H1 (cell line): ENCODE results near the gene TSGA10IP. TPM values are rescaled to one million over a fixed set of nuclear protein-coding genes. Genes with fewer than 3 reads are reported as not detected.

Source experiments
- CTCF ChIA-PET: fragments of 300-600 bp; sonication (Branson Sonifier 250); formaldehyde crosslinking; loops from one replicate; lab custom pipeline; 2021; ENCODE audit not compliant: partially characterized antibody; lab: Charles Lee
- POLR2A ChIA-PET: fragments of 300-600 bp; sonication (Branson Sonifier 250); formaldehyde crosslinking; loops from one replicate; lab custom pipeline; 2021; ENCODE audit warnings: inconsistent platforms; ENCODE audit not compliant: partially characterized antibody; lab: Charles Lee
- DNase-seq, 2 experiments: peaks; one replicate each; pipeline versions ENCODE4 v3.0.0 to v3.0.0-alpha.2; 2010 to 2022; ENCODE audit warnings: low spot score in 2 of 2, low read depth in 1 of 2, mixed read lengths in 1 of 2
- FAIRE-seq: peaks from 2 replicates; lab custom pipeline; 2011; peaks lifted over from hg19 to GRCh38; lab: Jason Lieb, UNC
- H2AFZ ChIP-seq: 2 replicates; pipeline ENCODE4 v1.8.1; 2012; ENCODE audit warnings: low read length, inconsistent platforms
- H2AK5ac ChIP-seq: 2 replicates; pipeline ENCODE4 v1.6.1; 2013; ENCODE audit warnings: low read depth, low read length
- H2BK120ac ChIP-seq: replicated peaks from 2 replicates; pipeline ENCODE3; 2013; ENCODE audit warnings: low read depth, low read length, inconsistent platforms
- H2BK12ac ChIP-seq: 2 replicates; pipeline ENCODE4 v1.6.1; 2013; ENCODE audit warnings: low read depth, low read length
- H2BK15ac ChIP-seq: 2 replicates; pipeline ENCODE4 v1.6.1; 2013; ENCODE audit warnings: low read length
- H2BK20ac ChIP-seq: 2 replicates; pipeline ENCODE4 v1.6.1; 2013; ENCODE audit warnings: low read length
- H2BK5ac ChIP-seq: 2 replicates; pipeline ENCODE4 v1.6.1; 2013; ENCODE audit warnings: low read depth, low read length
- H3K14ac ChIP-seq: 2 replicates; pipeline ENCODE4 v1.6.1; 2013; ENCODE audit warnings: inconsistent platforms; ENCODE audit not compliant: insufficient read length
- H3K18ac ChIP-seq: 2 replicates; pipeline ENCODE4 v1.6.1; 2013; ENCODE audit warnings: low read length; ENCODE audit errors: extremely low read depth
- H3K23ac ChIP-seq: 2 replicates; pipeline ENCODE4 v1.6.1; 2013; ENCODE audit warnings: inconsistent platforms; ENCODE audit not compliant: insufficient read length
- H3K23me2 ChIP-seq: 2 replicates; pipeline ENCODE4 v1.6.1; 2013; ENCODE audit warnings: low read depth, low read length
- H3K27ac ChIP-seq: 2 replicates; pipeline ENCODE4 v1.6.1; 2011; ENCODE audit warnings: low read depth, low read length, inconsistent platforms
- H3K27me3 ChIP-seq, 4 experiments: replicated peaks in 1 of 4; 1 replicate in 1 of 4; 2 replicates in 3 of 4; pipeline versions ENCODE4 v1.6.1 to v1.8.1; 2011 to 2013; ENCODE audit warnings: low read length in 3 of 4, mild to moderate bottlenecking in 3 of 4, inconsistent platforms in 2 of 4, mixed read lengths in 2 of 4, moderate library complexity in 1 of 4; ENCODE audit not compliant: control insufficient read depth in 3 of 4, insufficient read depth in 3 of 4; ENCODE audit errors: extremely low read depth in 1 of 4
- H3K36me3 ChIP-seq, 4 experiments: 2 replicates each; pipeline versions ENCODE4 v1.6.1 to v1.8.1; 2011 to 2013; ENCODE audit warnings: mild to moderate bottlenecking in 4 of 4, low read length in 3 of 4, moderate library complexity in 2 of 4, control low read depth in 1 of 4, inconsistent platforms in 1 of 4; ENCODE audit not compliant: insufficient read depth in 4 of 4, control insufficient read depth in 2 of 4
- H3K4ac ChIP-seq: replicated peaks from 2 replicates; pipeline ENCODE3; 2013; ENCODE audit warnings: low read length, low read depth, mixed read lengths, inconsistent platforms; ENCODE audit not compliant: insufficient read length
- H3K4me1 ChIP-seq, 4 experiments: replicated peaks in 1 of 4; 1 replicate in 1 of 4; 2 replicates in 3 of 4; pipeline versions ENCODE4 v1.6.1 to v1.8.1; 2011 to 2013; ENCODE audit warnings: low read length in 3 of 4, inconsistent platforms in 2 of 4, mixed read lengths in 1 of 4; ENCODE audit not compliant: insufficient read depth in 4 of 4, control insufficient read depth in 3 of 4
- H3K4me2 ChIP-seq, 2 experiments: 2 replicates each; pipeline versions ENCODE4 v1.6.1 to v1.8.1; 2011 to 2013; ENCODE audit warnings: low read depth in 2 of 2, low read length in 2 of 2, control low read depth in 1 of 2, inconsistent platforms in 1 of 2, mild to moderate bottlenecking in 1 of 2; ENCODE audit not compliant: insufficient read depth in 1 of 2
- H3K4me3 ChIP-seq, 4 experiments: fragments of 200-600, 300-600 bp in 1 of 4; sonication (generic), shearing (Covaris generic), sonication (Bioruptor Twin) in 1 of 4; 2 replicates each; pipeline versions ENCODE4 v1.5.1 to v1.8.1; 2011 to 2016; ENCODE audit warnings: low read length in 4 of 4, low read depth in 3 of 4, control low read depth in 2 of 4, inconsistent platforms in 2 of 4, mild to moderate bottlenecking in 2 of 4, mixed read lengths in 1 of 4, moderate library complexity in 1 of 4; ENCODE audit not compliant: insufficient read depth in 2 of 4; ENCODE audit errors: extremely low read depth in 1 of 4
- H3K56ac ChIP-seq: replicated peaks from 2 replicates; pipeline ENCODE3; 2013; ENCODE audit warnings: low read depth, mild to moderate bottlenecking, mixed read lengths, low read length, inconsistent platforms; ENCODE audit not compliant: insufficient read length
- H3K79me1 ChIP-seq: 2 replicates; pipeline ENCODE4 v1.6.1; 2013; ENCODE audit warnings: low read depth, low read length, control low read depth
- H3K79me2 ChIP-seq, 2 experiments: 2 replicates each; pipeline versions ENCODE4 v1.6.1 to v1.8.1; 2012 to 2013; ENCODE audit warnings: low read length in 2 of 2, mild to moderate bottlenecking in 2 of 2, inconsistent platforms in 1 of 2; ENCODE audit not compliant: insufficient read depth in 2 of 2, control insufficient read depth in 1 of 2
- H3K9ac ChIP-seq, 4 experiments: replicated peaks in 1 of 4; 1 replicate in 1 of 4; 2 replicates in 3 of 4; pipeline versions ENCODE4 v1.6.1 to v1.8.1; 2011 to 2013; ENCODE audit warnings: low read depth in 3 of 4, low read length in 3 of 4, control low read depth in 2 of 4, mild to moderate bottlenecking in 2 of 4, moderate library complexity in 2 of 4, inconsistent platforms in 1 of 4; ENCODE audit errors: extremely low read depth in 1 of 4
- H3K9me3 ChIP-seq, 2 experiments: 2 replicates each; pipeline versions ENCODE4 v1.6.1 to v1.8.1; 2012 to 2013; ENCODE audit warnings: mild to moderate bottlenecking in 2 of 2, moderate library complexity in 2 of 2, control low read depth in 1 of 2, inconsistent platforms in 1 of 2, low read depth in 1 of 2, low read length in 1 of 2, mixed read lengths in 1 of 2; ENCODE audit not compliant: insufficient read depth in 2 of 2
- H4K20me1 ChIP-seq, 2 experiments: replicated peaks in 1 of 2; 2 replicates each; pipeline versions ENCODE3 to v1.8.1; 2011 to 2013; ENCODE audit warnings: inconsistent platforms in 2 of 2, low read length in 2 of 2, mild to moderate bottlenecking in 1 of 2; ENCODE audit not compliant: insufficient read depth in 2 of 2, control insufficient read depth in 1 of 2
- H4K5ac ChIP-seq: 2 replicates; pipeline ENCODE4 v1.6.1; 2013; ENCODE audit warnings: low read length, low read depth, mixed read lengths, inconsistent platforms; ENCODE audit not compliant: insufficient read length
- H4K8ac ChIP-seq: 2 replicates; pipeline ENCODE4 v1.8.0; 2013; ENCODE audit warnings: mild to moderate bottlenecking, moderate library complexity, low read length, inconsistent platforms; ENCODE audit not compliant: insufficient read depth; ENCODE audit errors: extremely low read depth
- H4K91ac ChIP-seq: replicated peaks from 2 replicates; pipeline ENCODE3; 2013; ENCODE audit warnings: low read length, mixed read lengths, inconsistent platforms; ENCODE audit not compliant: insufficient read length
- BCL11A ChIP-seq, 2 experiments: IDR thresholded peaks; one replicate each; pipeline ENCODE4 v1.6.1; 2011; ENCODE audit warnings: low read depth in 2 of 2, low read length in 2 of 2, mild to moderate bottlenecking in 2 of 2
- WGBS, 2 experiments: shearing (Covaris generic) in 1 of 2; methylation state at CpG; one replicate each; pipeline versions ENCODE4 v1.1.6 to v1.1.7; 2013 to 2015; ENCODE audit warnings: low lambda C conversion rate in 2 of 2, mixed read lengths in 2 of 2, inconsistent platforms in 1 of 2, low coverage in 1 of 2, missing lambda C conversion rate in 1 of 2; ENCODE audit not compliant: insufficient replicate concordance in 2 of 2, insufficient coverage in 1 of 2, insufficient read length in 1 of 2; ENCODE audit errors: extremely low coverage in 1 of 2, missing lambda C conversion rate in 1 of 2; 5-methylcytosine and 5-hydroxymethylcytosine counted together
- polyA plus RNA-seq, 7 experiments: library from polyadenylated mRNA; depleted of rRNA in 3 of 7; stranded (reverse) in 5 of 7; unstranded in 2 of 7; fragments of >200 nt in 5 of 7; fragments of 200-250 nt in 2 of 7; gene quantifications; 1 replicate in 5 of 7; 2 replicates in 1 of 7; 4 replicates in 1 of 7; pipeline versions ENCODE4 v1.2.1 to v1.2.3, GENCODE V29; 2011 to 2013; ENCODE audit warnings: missing spikeins in 2 of 7, mixed read lengths in 2 of 7
- total RNA-seq: library from RNA; stranded (reverse); fragmentation: NEBNext Ultra II Directional; extraction: Animal tissue kit (Norgen Biotek cat#: 25700); gene quantifications from 2 replicates; pipeline ENCODE4 v1.2.1, GENCODE V29; 2021

Gene TSGA10IP
- total and polyA plus RNA-seq, 2 of the 8 experiments (the other 6 are each of a cell fraction or from before 2014, with no cell fraction given), result 1.9 to 6.0 TPM

- H2BK15ac ChIP-seq, result no peak overlapping the region
- no peaks in the 10 kb centered on the region for H3K79me2 ChIP-seq
- H4K20me1 ChIP-seq, result peaks cover 3 to 4% of the 10 kb centered on the region in 2 experiments
- H3K36me3 ChIP-seq, result no peaks in the 10 kb centered on the region
- H3K4me3 ChIP-seq, result no peak overlapping the region
- H2BK12ac ChIP-seq, result no peak overlapping the region
- no peak overlapping the region for H2AFZ ChIP-seq
- no peak overlapping the region for H3K4me2 ChIP-seq
- no peaks in the 10 kb centered on the region; the same call in 1 of the 2 replicates for H3K79me1 ChIP-seq
- H2AK5ac ChIP-seq, result no peak overlapping the region
- no peak overlapping the region for H4K91ac ChIP-seq
- no peak overlapping the region for H2BK20ac ChIP-seq
- no peak overlapping the region for H2BK5ac ChIP-seq
- no peak overlapping the region for H3K56ac ChIP-seq
- no peak overlapping the region for H3K18ac ChIP-seq
- H3K4ac ChIP-seq, result no peak overlapping the region
- H3K23me2 ChIP-seq, result peaks cover 14% of the 10 kb centered on the region; the same call in 1 of the 2 replicates
- H3K4me1 ChIP-seq, result peaks cover 3 to 18% (median 7%) of the 10 kb centered on the region in 4 experiments
- DNase-seq, result no peak
- no peak overlapping the region for H3K27ac ChIP-seq
- ChIA-PET CTCF (interaction anchor here (0.9 to 15.0 kb wide), 10 partner anchors 9 to 302 kb away, joined by 3 to 281 read pairs (median 6); partner anchors contain the start of genes CCDC85B and FIBP), POLR2A (interaction anchor here (1.2 to 3.7 kb wide), 6 partner anchors 7 to 84 kb away, joined by 3 to 17 read pairs (median 4); partner anchors contain the start of gene MUS81)
- H4K8ac ChIP-seq, result no peak overlapping the region
- WGBS, 2 experiments, result 88% methylated on average over 13 of the region's 14 CpGs; no CpG with 5 or more reads in 1 of the 2 experiments
- H2BK120ac ChIP-seq, result no peak overlapping the region
- no peak overlapping the region for H3K9ac ChIP-seq
- no peak overlapping the region for H3K14ac ChIP-seq
- no peak for FAIRE-seq
- no peak overlapping the region for H3K23ac ChIP-seq
- no peaks in the 10 kb centered on the region for H3K9me3 ChIP-seq
- no peak overlapping the region for H4K5ac ChIP-seq
- H3K27me3 ChIP-seq, result peaks cover 11 to 25% (median 22%) of the 10 kb centered on the region in 4 experiments
- TF ChIP-seq BCL11A (IDR thresholded peaks at IDR 0.05; ENCODE audit: low read depth in 2 of 2, low read length in 2 of 2), result no peak
These were observed 49.0 kb upstream of the TSGA10IP start for GRCh38 chr11:65896034-65896999.
